Panc1 (cell line): ENCODE measurements around the gene ANXA3. TPM values are rescaled to one million over a fixed set of nuclear protein-coding genes. Genes with fewer than 3 reads are reported as not detected.

ENCODE experiments used
- ATAC-seq: fragments of 200-7000 bp; cut with Tn5 transposase; 2 replicates; pipeline ENCODE4 v1.9.1; 2020; ENCODE audit warnings: mild to moderate bottlenecking, moderate library complexity
- BruUV-seq: library from RNA; stranded (reverse); fragments of 400-500 nt; replicated peaks from 2 replicates; lab custom pipeline; 2021; lab: Mats Ljungman, UMichigan
- CTCF ChIA-PET: fragments of 300-600 bp; sonication (Branson Sonifier 250); formaldehyde crosslinking; loops from one replicate; lab custom pipeline; 2022; ENCODE audit warnings: antibody characterized with exemption; lab: Charles Lee
- POLR2A ChIA-PET: fragments of 300-600 bp; sonication (Branson Sonifier 250); formaldehyde crosslinking; loops from one replicate; lab custom pipeline; 2022; ENCODE audit warnings: antibody characterized with exemption; lab: Charles Lee
- DNase-seq: peaks from one replicate; pipeline ENCODE4 v3.0.0-alpha.2; 2010; ENCODE audit warnings: low read depth, low spot score
- H3K27ac ChIP-seq: 2 replicates; pipeline ENCODE4 v1.5.1; 2011; ENCODE audit warnings: mild to moderate bottlenecking, low read length, inconsistent platforms
- H3K27me3 ChIP-seq: fragments of 200-500 bp; sonication (Bioruptor generic); 2 replicates; pipeline ENCODE4 v1.6.0; 2014; ENCODE audit warnings: low read length, inconsistent platforms; ENCODE audit not compliant: control insufficient read depth, insufficient read depth
- H3K36me3 ChIP-seq: fragments of 200-500 bp; sonication (Bioruptor generic); 2 replicates; pipeline ENCODE4 v1.5.1; 2014; ENCODE audit warnings: inconsistent platforms, mild to moderate bottlenecking, low read length, moderate library complexity; ENCODE audit not compliant: control insufficient read depth, insufficient read depth
- H3K4me1 ChIP-seq: 2 replicates; pipeline ENCODE4 v1.5.1; 2011; ENCODE audit warnings: inconsistent platforms, mild to moderate bottlenecking, low read length, moderate library complexity; ENCODE audit not compliant: control insufficient read depth, insufficient read depth
- H3K4me3 ChIP-seq, 2 experiments: 2 replicates each; pipeline ENCODE4 v1.5.1; 2011 to 2012; ENCODE audit warnings: low read depth in 2 of 2, low read length in 2 of 2, mild to moderate bottlenecking in 2 of 2, inconsistent platforms in 1 of 2, moderate library complexity in 1 of 2
- H3K9me3 ChIP-seq: fragments of 200-500 bp; sonication (Bioruptor generic); 2 replicates; pipeline ENCODE4 v1.5.1; 2014; ENCODE audit warnings: low read depth, mild to moderate bottlenecking, inconsistent platforms, low read length, moderate library complexity; ENCODE audit not compliant: control insufficient read depth, insufficient read depth
- CTCF ChIP-seq: fragments of 450-650 bp; IDR thresholded peaks from 2 replicates; pipeline ENCODE4 v1.5.1; 2017; ENCODE audit warnings: mild to moderate bottlenecking
- POLR2AphosphoS5 ChIP-seq: IDR thresholded peaks from 2 replicates; pipeline ENCODE4 v1.6.1; 2012; ENCODE audit warnings: mild to moderate bottlenecking, low read depth, low read length, moderate library complexity
- REST ChIP-seq, 2 experiments: IDR thresholded peaks; 2 replicates each; pipeline ENCODE4 v1.6.1; 2011 to 2012; ENCODE audit warnings: low read depth in 2 of 2, control low read depth in 1 of 2, low read length in 1 of 2, mild to moderate bottlenecking in 1 of 2, moderate library complexity in 1 of 2; ENCODE audit not compliant: insufficient read depth in 1 of 2
- SIN3A ChIP-seq: IDR thresholded peaks from 2 replicates; pipeline ENCODE4 v1.6.1; 2012; ENCODE audit warnings: low read depth, mild to moderate bottlenecking, low read length, moderate library complexity, borderline replicate concordance; ENCODE audit not compliant: insufficient read depth
- TCF7L2 ChIP-seq: IDR thresholded peaks from 2 replicates; pipeline ENCODE4 v1.6.1; 2011; ENCODE audit warnings: mild to moderate bottlenecking, low read depth, low read length, inconsistent platforms
- in situ Hi-C: cut with HindIII; loops from 2 replicates; pipeline ENCODE4 v1.10.0; 2016; ENCODE audit warnings: low sequenced_read_pairs, low pct_unique_long_range_greater_than_20kb
- intact Hi-C: fragments of 100-400 bp; cut with micrococcal nuclease; formaldehyde crosslinking; loops from one replicate; pipeline ENCODE4 v1.10.0; 2022; ENCODE audit not compliant: unreplicated experiment
- total RNA-seq: library from RNA; stranded (reverse); gene quantifications from one replicate; pipeline ENCODE4 v1.2.1, GENCODE V29; 2021; ENCODE audit not compliant: unreplicated experiment

The ANXA3 gene
- total RNA-seq, 1 experiment from 2014 or later, result 1.5 TPM

- H3K4me3 ChIP-seq, result no peak overlapping the region
- TF ChIP-seq CTCF (peak; percentile 77), TCF7L2 (no peak)
- POLR2A ChIA-PET, result no interaction called here
- H3K9me3 ChIP-seq, result no peaks in the 10 kb centered on the region
- intact Hi-C loops (no loop called here), in situ Hi-C loops (no loop called here)
- CTCF ChIA-PET, result no interaction called here
- H3K27ac ChIP-seq, result no peak overlapping the region
- no TSS peak for BruUV-seq
- H3K27me3 ChIP-seq, result no peaks in the 10 kb centered on the region
- no peaks in the 10 kb centered on the region; the same call in 1 of the 2 replicates for H3K4me1 ChIP-seq
- peak; percentile 27 for DNase-seq
- H3K36me3 ChIP-seq, result no peaks in the 10 kb centered on the region
- ATAC-seq, result peak; percentile 77; the same call in 1 of the 2 replicates
Observed at GRCh38 chr4:78644744-78645330, 93.3 kb downstream of the ANXA3 start.

GRCh38 chr4:78645853-78646757, 94.5 kb downstream of the ANXA3 start:
- no peaks in the 10 kb centered on the region for H3K27me3 ChIP-seq
- ChIA-PET CTCF (no interaction called here), POLR2A (interaction anchor here (0.6 kb wide), 1 partner anchor 212 kb away, joined by 3 read pairs; no protein-coding TSS in a partner anchor)
- in situ Hi-C loops (no loop called here), intact Hi-C loops (no loop called here)
- H3K4me3 ChIP-seq, result no peak overlapping the region
- H3K27ac ChIP-seq, result no peak overlapping the region
- no peak for TF ChIP-seq POLR2AphosphoS5
- no peak for TF ChIP-seq SIN3A
- no peak for TF ChIP-seq REST (IDR thresholded peaks at IDR 0.05; ENCODE audit: insufficient read depth in 1 of 2, low read depth in 2 of 2, low read length in 1 of 2)
- TF ChIP-seq CTCF, result no peak
- no peak for TF ChIP-seq TCF7L2
- no peaks in the 10 kb centered on the region for H3K9me3 ChIP-seq
- H3K36me3 ChIP-seq, result no peaks in the 10 kb centered on the region
- ATAC-seq (peak; percentile 66), DNase-seq (peak; percentile 15)
- BruUV-seq, result no TSS peak
- H3K4me1 ChIP-seq, result no peaks in the 10 kb centered on the region; the same call in 1 of the 2 replicates
